ENCODE results near the gene ARHGEF28.

DNA sequence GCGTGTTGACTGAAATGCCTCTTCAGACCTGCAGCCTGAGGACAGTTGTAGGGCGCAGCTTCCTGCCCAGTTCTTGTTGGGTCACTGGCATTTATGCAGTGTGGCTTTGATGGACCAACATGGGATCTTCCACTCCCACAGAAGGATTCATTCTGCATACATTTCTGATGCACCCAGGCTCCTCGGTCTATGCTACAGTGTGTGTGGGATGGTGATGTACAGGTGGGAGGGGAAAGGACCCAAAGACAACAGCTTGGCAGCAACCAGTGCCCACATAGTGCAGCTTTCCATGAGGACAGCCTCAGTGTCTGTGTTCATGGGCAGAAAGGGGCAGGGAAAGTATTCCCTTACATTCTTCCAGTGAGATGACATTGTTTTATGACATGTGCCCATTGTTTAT, 237.9 kb downstream of the ARHGEF28 start:
- TF ChIP-seq, protein P1, sequence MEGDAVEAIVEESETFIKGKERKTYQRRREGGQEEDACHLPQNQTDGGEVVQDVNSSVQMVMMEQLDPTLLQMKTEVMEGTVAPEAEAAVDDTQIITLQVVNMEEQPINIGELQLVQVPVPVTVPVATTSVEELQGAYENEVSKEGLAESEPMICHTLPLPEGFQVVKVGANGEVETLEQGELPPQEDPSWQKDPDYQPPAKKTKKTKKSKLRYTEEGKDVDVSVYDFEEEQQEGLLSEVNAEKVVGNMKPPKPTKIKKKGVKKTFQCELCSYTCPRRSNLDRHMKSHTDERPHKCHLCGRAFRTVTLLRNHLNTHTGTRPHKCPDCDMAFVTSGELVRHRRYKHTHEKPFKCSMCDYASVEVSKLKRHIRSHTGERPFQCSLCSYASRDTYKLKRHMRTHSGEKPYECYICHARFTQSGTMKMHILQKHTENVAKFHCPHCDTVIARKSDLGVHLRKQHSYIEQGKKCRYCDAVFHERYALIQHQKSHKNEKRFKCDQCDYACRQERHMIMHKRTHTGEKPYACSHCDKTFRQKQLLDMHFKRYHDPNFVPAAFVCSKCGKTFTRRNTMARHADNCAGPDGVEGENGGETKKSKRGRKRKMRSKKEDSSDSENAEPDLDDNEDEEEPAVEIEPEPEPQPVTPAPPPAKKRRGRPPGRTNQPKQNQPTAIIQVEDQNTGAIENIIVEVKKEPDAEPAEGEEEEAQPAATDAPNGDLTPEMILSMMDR (IDR thresholded peaks at IDR 0.05), result no peak
- TF ChIP-seq POLR2A (IDR thresholded peaks at IDR 0.05), result no peak
